ENCODE measurements around the gene KPNA2. TPM values are rescaled to one million over a fixed set of nuclear protein-coding genes. Genes with fewer than 3 reads are reported as not detected.
"Not testable (repeated sequence)": the region's sequence is repeated elsewhere in the genome, so short reads cannot be mapped to it uniquely, and the experiment has no call there.

The KPNA2 gene
- total RNA-seq, 2 donors from 2014 or later = 21.8 to 40.2 TPM

DNA sequence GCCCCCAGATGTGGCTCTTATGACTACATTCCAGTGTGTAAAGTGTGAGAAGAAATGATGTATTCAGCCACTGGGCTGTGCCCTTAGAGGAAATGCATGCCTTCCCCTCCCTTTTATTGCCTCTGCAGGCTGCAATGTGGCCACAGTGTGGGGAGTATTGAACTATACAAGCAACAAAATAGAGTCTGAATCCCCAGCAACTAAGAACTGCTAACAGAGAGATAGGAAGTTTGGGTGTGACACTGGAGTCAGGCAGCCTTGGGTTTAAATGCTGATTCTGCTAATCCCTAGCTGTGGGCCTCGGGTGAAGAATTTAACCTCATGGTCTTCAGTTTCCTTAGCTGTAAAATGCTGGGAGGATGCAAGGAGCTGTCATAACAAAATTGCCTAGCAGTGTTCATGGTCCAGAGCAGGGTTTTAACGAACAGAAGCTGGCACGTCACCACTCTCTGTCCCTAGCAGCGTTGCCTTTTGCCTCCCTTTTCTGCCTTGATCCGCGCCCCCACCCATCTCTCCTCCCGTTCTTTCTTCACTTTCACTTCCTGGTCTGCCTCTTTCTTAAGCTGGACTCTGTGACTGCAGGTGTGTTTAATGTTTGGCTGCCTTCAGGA, 50.3 kb downstream of the KPNA2 start:
- DNase-seq = no peak
- peak in 1 of 2 donors; percentile 29 for ATAC-seq
- intact Hi-C loops (cut with DNase I) = no loop called here

DNA sequence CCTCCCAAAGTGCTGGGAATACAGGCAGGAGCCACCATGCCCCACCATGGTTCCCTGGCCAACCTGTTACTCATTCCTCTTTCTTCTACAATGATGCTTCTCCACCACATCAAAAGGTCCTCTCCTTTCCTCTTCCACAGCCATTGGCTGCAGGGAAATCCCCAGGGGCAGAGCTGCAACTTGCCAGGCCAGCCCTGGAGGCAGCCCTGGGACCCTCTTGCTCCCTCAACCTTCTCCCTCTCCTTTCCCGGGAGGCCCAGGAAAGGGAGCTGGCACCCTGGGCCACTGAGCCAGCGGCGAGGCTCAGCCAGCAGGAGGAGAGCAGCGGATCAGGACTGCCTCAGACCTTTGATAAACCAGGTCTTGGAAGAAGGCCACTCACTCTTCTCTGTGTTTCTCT, 51.1 kb downstream of the KPNA2 start:
- ATAC-seq; DNase-seq; intact Hi-C loops (cut with DNase I): not testable (repeated sequence)

DNA sequence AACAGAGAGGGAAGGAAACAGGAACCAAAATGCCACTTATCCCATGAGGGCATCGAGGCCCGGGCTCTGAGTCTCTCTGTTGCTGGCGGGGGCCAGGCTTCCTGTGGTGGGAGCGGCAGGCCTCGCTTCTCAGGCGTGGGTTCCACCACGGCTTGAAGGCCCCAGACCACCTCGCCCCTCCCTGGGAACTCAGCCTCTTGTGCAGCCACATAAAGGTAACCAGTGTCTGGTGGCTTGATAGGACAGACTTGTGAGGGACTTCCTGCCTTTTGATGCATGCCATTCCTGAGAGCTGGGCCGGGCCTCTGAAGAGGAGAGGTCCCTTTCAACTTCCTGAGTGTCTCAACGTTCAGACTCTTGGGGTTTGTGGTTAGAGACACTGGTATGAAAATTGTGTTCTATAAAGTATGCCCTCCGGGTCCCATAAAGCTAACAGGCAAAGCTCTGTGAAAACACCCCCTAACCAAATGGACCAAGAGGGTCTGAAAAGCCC, 51.6 kb downstream of the KPNA2 start:
- DNase-seq; intact Hi-C loops (cut with DNase I); ATAC-seq: not testable (repeated sequence)

DNA sequence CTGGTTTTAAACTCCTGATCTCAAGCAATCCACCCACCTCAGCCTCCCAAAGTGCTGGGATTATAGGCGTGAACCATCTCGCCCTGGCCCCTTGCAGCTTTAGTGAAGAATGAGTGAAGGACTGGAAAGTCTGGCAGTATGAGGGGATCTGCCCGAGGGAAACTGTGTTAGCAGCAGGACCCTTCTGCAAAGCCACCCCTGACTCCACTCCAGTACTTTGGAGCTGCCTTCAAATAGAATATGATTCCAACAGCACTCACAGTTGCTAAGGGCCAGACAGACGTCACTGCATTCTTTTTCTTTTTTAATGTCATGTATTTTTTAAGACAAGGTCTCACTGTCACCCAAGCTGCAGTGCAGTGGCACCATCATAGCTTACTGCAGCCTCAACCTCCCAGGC, 52.3 kb downstream of the KPNA2 start:
- intact Hi-C loops (cut with DNase I) = no loop called here
- DNase-seq (no peak), ATAC-seq (no peak)

DNA sequence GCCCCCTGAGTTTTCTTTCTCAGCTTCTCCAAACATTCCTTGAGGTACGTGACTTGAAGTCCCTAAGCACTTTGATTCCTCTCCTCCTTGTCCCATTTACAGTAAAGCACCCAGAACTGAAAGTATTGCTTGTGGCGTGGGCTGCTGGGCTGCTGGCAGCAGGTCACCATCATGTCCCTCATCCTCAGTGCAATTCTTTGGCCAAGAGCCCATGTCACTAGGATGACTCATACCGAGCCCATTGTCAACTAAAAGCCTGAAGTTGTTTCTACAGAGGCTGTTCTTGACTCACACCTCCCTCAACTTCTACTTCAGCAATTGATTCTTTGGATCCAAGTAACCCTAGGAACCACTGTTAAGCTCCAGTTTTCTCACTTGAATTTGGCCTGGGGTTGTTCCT, 54.3 kb downstream of the KPNA2 start:
- ATAC-seq = peak; percentile 68 to 86
- DNase-seq = peak; percentile 50
- intact Hi-C loops (cut with DNase I) = no loop called here

DNA sequence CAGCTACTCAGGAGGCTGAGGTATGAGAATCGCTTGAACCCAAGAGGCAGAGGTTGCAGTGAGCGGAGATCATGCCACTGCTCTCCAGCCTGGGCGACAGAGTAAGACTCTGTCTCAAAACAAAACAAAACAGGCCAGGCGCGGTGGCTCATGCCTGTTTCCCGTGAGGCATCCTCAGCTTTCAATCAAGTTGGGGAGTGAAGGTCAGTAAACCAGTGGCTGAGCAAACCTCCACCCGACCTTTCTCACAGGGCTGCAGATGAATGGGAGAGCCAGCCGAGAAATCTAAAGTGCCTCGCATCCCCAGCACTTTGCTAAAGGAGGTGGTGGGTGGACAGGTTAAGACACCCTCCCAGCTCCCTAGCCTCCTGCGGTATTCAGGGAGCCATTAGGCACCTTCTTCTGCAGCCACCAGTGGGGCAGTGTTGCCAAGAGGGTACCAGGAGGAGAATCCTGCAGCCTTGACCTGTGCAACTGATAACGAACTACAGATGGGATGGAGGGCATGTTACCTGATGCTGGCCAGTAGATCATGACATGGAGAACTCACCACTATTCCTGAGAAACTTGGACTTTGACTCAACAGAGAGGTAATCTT, 59.0 kb downstream of the KPNA2 start:
- intact Hi-C loops (cut with DNase I) = no loop called here
- DNase-seq (no peak), ATAC-seq (no peak)

DNA sequence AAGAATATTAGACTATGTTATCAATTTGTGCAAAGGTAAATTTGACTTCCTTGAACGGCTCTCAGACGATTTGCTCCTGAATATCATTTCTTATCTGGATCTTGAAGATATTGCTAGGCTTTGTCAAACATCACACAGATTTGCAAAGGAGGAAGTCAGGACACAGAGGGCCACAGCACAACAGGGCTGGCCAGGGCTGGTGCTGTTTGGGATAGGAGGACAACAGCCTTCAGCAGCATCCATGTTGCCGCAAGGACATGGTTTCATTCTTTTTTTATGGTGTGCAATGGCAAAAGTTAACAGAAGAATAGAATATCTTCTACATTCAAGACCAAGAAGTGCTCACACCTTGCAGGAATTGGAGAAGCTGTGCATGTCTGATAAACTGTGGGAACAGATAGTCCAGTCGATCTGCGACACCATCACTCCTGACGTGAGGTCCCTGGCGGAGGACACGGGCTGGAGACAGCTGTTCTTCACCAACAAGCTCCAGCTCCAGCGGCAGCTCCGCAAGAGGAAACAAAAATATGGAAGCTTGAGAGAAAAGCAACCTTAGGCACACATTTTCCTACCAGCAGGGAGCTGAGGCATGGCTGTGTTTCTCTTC, 59.8 kb downstream of the KPNA2 start:
- DNase-seq (no peak), ATAC-seq (no peak)
- intact Hi-C loops (cut with DNase I) = no loop called here

DNA sequence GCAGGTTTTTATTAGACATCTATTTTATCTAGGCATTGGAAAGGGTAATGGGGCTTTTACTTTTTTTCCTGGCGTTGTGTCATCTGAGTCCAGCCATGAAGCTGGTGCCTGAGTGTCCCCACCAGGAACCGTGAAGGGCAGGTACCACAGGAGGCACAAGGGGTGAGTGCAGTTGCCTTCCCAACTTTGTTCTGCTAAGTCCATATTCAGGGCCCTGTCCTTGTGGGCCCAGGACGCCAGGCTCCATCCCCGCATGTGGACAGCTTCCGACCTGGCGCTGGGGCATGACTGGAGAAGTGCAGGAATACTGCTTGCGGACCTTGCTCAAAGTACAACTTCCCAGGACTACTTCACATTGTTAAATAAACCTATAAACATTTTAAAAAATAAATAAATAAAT, 60.6 kb downstream of the KPNA2 start:
- DNase-seq (no peak), ATAC-seq (no peak)
- intact Hi-C loops (cut with DNase I) = no loop called here

Other genes starting within 250 kb of the KPNA2 start
- 10 to 100 TPM; 84.8 to 85.2 TPM for gene BPTF, start 210.2 kb upstream of the KPNA2 start, total RNA-seq
- 10 to 100 TPM in 1 of 2 donors, 1 to 10 TPM in 1; 8.2 to 14.2 TPM for gene C17orf58, start 39.3 kb upstream of the KPNA2 start, total RNA-seq
- gene AMZ2, start 212.3 kb downstream of the KPNA2 start, total RNA-seq = 10 to 100 TPM; 71.1 to 77.5 TPM